Tongue (tissue), 2 donors: Measurements from ENCODE around the gene MARK4. TPM values are rescaled to one million over a fixed set of nuclear protein-coding genes. Genes with fewer than 3 reads are reported as not detected.
"Not testable (repeated sequence)": the region's sequence is repeated elsewhere in the genome, so short reads cannot be mapped to it uniquely, and the experiment has no call there.

Source experiments
- DNase-seq: peaks from one replicate; pipeline ENCODE4 v3.0.0-alpha.2; 2015
- total RNA-seq: library from RNA; depleted of rRNA; stranded (reverse); fragments of >200 nt; gene quantifications from one replicate; pipeline ENCODE4 v1.2.3, GENCODE V29; 2014

The MARK4 gene
- total RNA-seq, 1 donor from 2014 or later, result 16.0 TPM

GRCh38 chr19:45306518-45307027 lies 55.5 kb downstream of the MARK4 start:
- peak; percentile 91 for DNase-seq

GRCh38 chr19:45307361-45307760 lies 56.3 kb downstream of the MARK4 start:
- no peak for DNase-seq

- not testable (repeated sequence) for DNase-seq
Measured at GRCh38 chr19:45309322-45309721, 58.3 kb downstream of the MARK4 start.

GRCh38 chr19:45311621-45312020 lies 60.5 kb downstream of the MARK4 start:
- DNase-seq, result peak; percentile 44

- DNase-seq, result not testable (repeated sequence)
Measured at GRCh38 chr19:45312285-45312684, 61.2 kb downstream of the MARK4 start.

- DNase-seq, result no peak
Measured at GRCh38 chr19:45314708-45315245, 63.7 kb downstream of the MARK4 start.

- no peak for DNase-seq
Measured at GRCh38 chr19:45315304-45315703, 64.2 kb downstream of the MARK4 start.

- DNase-seq, result no peak
Measured at GRCh38 chr19:45320997-45321775, 70.1 kb downstream of the MARK4 start.

- peak; percentile 78 for DNase-seq
Measured at GRCh38 chr19:45321848-45322247, 70.8 kb downstream of the MARK4 start.

GRCh38 chr19:45322311-45322710 lies 71.2 kb downstream of the MARK4 start:
- peak; percentile 58 for DNase-seq

GRCh38 chr19:45322744-45323281 lies 71.7 kb downstream of the MARK4 start, which contains the start of gene CKM:
TSS of gene CKM (minus strand) at chr19:45322875. CDS start at chr19:45319713, 3,162 bp downstream.
- DNase-seq, result peak; percentile 85

GRCh38 chr19:45323671-45324081 lies 72.6 kb downstream of the MARK4 start:
- peak; percentile 85 for DNase-seq

GRCh38 chr19:45324349-45324907 lies 73.4 kb downstream of the MARK4 start:
- DNase-seq, result no peak

GRCh38 chr19:45327404-45328143 lies 76.5 kb downstream of the MARK4 start:
- no peak for DNase-seq

- no peak for DNase-seq
Measured at GRCh38 chr19:45331411-45331810, 80.3 kb downstream of the MARK4 start.

GRCh38 chr19:45333609-45334303 lies 82.7 kb downstream of the MARK4 start:
- DNase-seq, result no peak

- not testable (repeated sequence) for DNase-seq
Measured at GRCh38 chr19:45334881-45335280, 83.8 kb downstream of the MARK4 start.

- no peak for DNase-seq
Measured at GRCh38 chr19:45336696-45337251, 85.7 kb downstream of the MARK4 start.

GRCh38 chr19:45339629-45340028 lies 88.6 kb downstream of the MARK4 start:
- no peak for DNase-seq

- DNase-seq, result no peak
Measured at GRCh38 chr19:45340232-45340898, 89.3 kb downstream of the MARK4 start, which contains the start of gene KLC3. TSS of gene KLC3 (plus strand) at chr19:45340750. CDS start at chr19:45345542, 4,792 bp downstream.
